Adrenal gland (tissue), 12 donors: Measurements from ENCODE around the gene CALR3. TPM values are rescaled to one million over a fixed set of nuclear protein-coding genes. Genes with fewer than 3 reads are reported as not detected.
A peak's percentile ranks its signal among the peaks of the same experiment; 100 is the strongest.
"Not testable (repeated sequence)": the region's sequence is repeated elsewhere in the genome, so short reads cannot be mapped to it uniquely, and the experiment has no call there.

Experiments
- DNase-seq, 7 donors: peaks; one replicate each; pipeline ENCODE4 v3.0.0-alpha.2; 2019 to 2020
- H3K27ac ChIP-seq, 5 donors: fragments of 200-600 bp; sonication (generic) in 4 of 5; 1 replicate in 3 of 5; 2 replicates in 2 of 5; pipeline versions ENCODE4 v1.5.1 to v1.8.0; 2016 to 2020; ENCODE audit warnings: mild to moderate bottlenecking in 1 of 5
- H3K27me3 ChIP-seq: fragments of 200-600 bp; 2 replicates; pipeline ENCODE4 v1.8.0; 2021
- H3K36me3 ChIP-seq, 2 donors: fragments of 200-600 bp; replicated peaks in 1 of 2; 1 replicate in 1 of 2; 2 replicates in 1 of 2; pipeline versions ENCODE4 v1.5.1 to v1.8.0; 2018 to 2022
- H3K4me1 ChIP-seq, 2 donors: fragments of 200-600 bp; replicated peaks in 1 of 2; 1 replicate in 1 of 2; 2 replicates in 1 of 2; pipeline versions ENCODE4 v1.5.1 to v1.8.0; 2018 to 2021
- H3K4me3 ChIP-seq, 4 donors: fragments of 200-600 bp; sonication (generic) in 3 of 4; one replicate each; pipeline ENCODE4 v1.5.1; 2016 to 2018
- H3K9me3 ChIP-seq, 3 donors: fragments of 200-600 bp; sonication (generic) in 1 of 3; replicated peaks in 1 of 3; 1 replicate in 2 of 3; 2 replicates in 1 of 3; pipeline versions ENCODE4 v1.5.1 to v1.8.0; 2016 to 2021
- CTCF ChIP-seq, 6 experiments: fragments of 450-650 bp in 4 of 6; fragments of 200-600 bp in 2 of 6; sonication (generic) in 1 of 6; IDR thresholded peaks; 1 replicate in 5 of 6; 2 replicates in 1 of 6; pipeline versions ENCODE4 v1.5.1 to v1.8.0; 2016 to 2021; ENCODE audit warnings: antibody characterized with exemption in 6 of 6, mild to moderate bottlenecking in 2 of 6, moderate library complexity in 1 of 6
- POLR2A ChIP-seq, 2 donors: fragments of 450-650 bp; IDR thresholded peaks; one replicate each; pipeline ENCODE4 v1.6.1; 2017; ENCODE audit warnings: antibody characterized with exemption in 2 of 2, mild to moderate bottlenecking in 2 of 2, moderate library complexity in 1 of 2
- WGBS, 4 donors: extraction: QIAGEN DNeasy Blood & Tissue Kit in 2 of 4; methylation state at CpG; one replicate each; pipeline versions ENCODE4 v1.1.5 to v1.1.7; 2013 to 2017; 5-methylcytosine and 5-hydroxymethylcytosine counted together
- intact Hi-C, 2 donors: fragments of 100-400 bp; cut with DNase I; formaldehyde crosslinking; loops; one replicate each; pipeline versions ENCODE4 v1.14.1 to v1.15.0; 2022 to 2023
- polyA plus RNA-seq, 3 donors: library from polyadenylated mRNA; stranded (reverse); fragments of 200-250 nt in 2 of 3; fragments of 350-450 nt in 1 of 3; fragmentation: Illumina TruSeq in 1 of 3; extraction: RNeasy Lipid Tissue Mini Kit (QIAGEN cat#74804) in 1 of 3; gene quantifications; one replicate each; pipeline ENCODE4 v1.2.3, GENCODE V29; 2013 to 2014
- total RNA-seq, 9 donors: library from RNA; depleted of rRNA in 4 of 9; stranded (reverse); fragments of >200 nt in 4 of 9; fragments of 120-200 nt in 1 of 9; fragmentation: NEBNext Ultra II Directional in 1 of 9; extraction: Animal tissue kit (Norgen Biotek cat#: 25700) in 1 of 9; gene quantifications; one replicate each; pipeline versions ENCODE4 v1.1.0 to v1.2.4, GENCODE V29; 2013 to 2023
- donor health status: healthy with polysubstance abuse.
- donor health status: Bipolar disorder and iron deficiency.
- donor health status: DM: yes; HTN: yes; CAD: no.
- donor health status: DM: no; HTN: no; CAD: no.
- donor health status: DM: no; HTN: no; CAD: no.
- donor health status: DM: yes; HTN: yes; CAD: no.

The CALR3 gene
- total and polyA plus RNA-seq, 12 donors, result 0.07 to 0.41 (median 0.14) TPM; not detected in 8

- WGBS, 4 donors, result 79 to 97% (median 92%) methylated on average over 6 of the region's 6 CpGs
- intact Hi-C loops, result no loop called here
- H3K36me3 ChIP-seq, result peaks cover 0 to 13% of the 10 kb centered on the region in 2 donors
- H3K4me3 ChIP-seq, result no peak overlapping the region
- TF ChIP-seq CTCF (IDR thresholded peaks at IDR 0.05) (no peak), POLR2A (IDR thresholded peaks at IDR 0.05) (no peak)
- no peaks in the 10 kb centered on the region for H3K27me3 ChIP-seq
- no peaks in the 10 kb centered on the region for H3K4me1 ChIP-seq
- H3K27ac ChIP-seq, result no peak overlapping the region
- no peak for DNase-seq
- no peaks in the 10 kb centered on the region for H3K9me3 ChIP-seq
These were observed 11.0 kb upstream of the CALR3 start for GRCh38 chr19:16506961-16507360.

- H3K4me3 ChIP-seq, H3K27ac ChIP-seq, intact Hi-C loops, DNase-seq, H3K4me1 ChIP-seq, H3K27me3 ChIP-seq, H3K9me3 ChIP-seq: not testable (repeated sequence)
- H3K36me3 ChIP-seq, result peaks cover 0 to 12% of the 10 kb centered on the region in 2 donors
- 93 to 94% (median 93%) methylated on average over 9 to 11 of the region's 11 CpGs for WGBS, 4 donors
These were observed 10.2 kb upstream of the CALR3 start for GRCh38 chr19:16506161-16506560.

GRCh38 chr19:16504271-16504670 is 8.3 kb upstream of the CALR3 start:
- H3K9me3 ChIP-seq, result no peaks in the 10 kb centered on the region
- peaks cover 0 to 16% of the 10 kb centered on the region in 2 donors for H3K36me3 ChIP-seq
- intact Hi-C loops, result no loop called here

GRCh38 chr19:16497837-16498236 is 1.9 kb upstream of the CALR3 start:
- peaks cover 0 to 10% of the 10 kb centered on the region in 2 donors for H3K36me3 ChIP-seq
- no peak for TF ChIP-seq CTCF (IDR thresholded peaks at IDR 0.05)
- no peak for TF ChIP-seq POLR2A (IDR thresholded peaks at IDR 0.05)
- no peaks in the 10 kb centered on the region for H3K9me3 ChIP-seq
- intact Hi-C loops, result no loop called here
- no peak for DNase-seq
- H3K4me1 ChIP-seq, result peaks cover 4 to 8% of the 10 kb centered on the region in 2 donors
- WGBS, 4 donors, result 94 to 100% (median 95%) methylated on average over 6 of the region's 6 CpGs
- no peak overlapping the region for H3K4me3 ChIP-seq
- H3K27ac ChIP-seq, result no peak overlapping the region
- H3K27me3 ChIP-seq, result no peaks in the 10 kb centered on the region

More at GRCh38 chr19:16504271-16504670, 8.3 kb upstream of the CALR3 start:
- Histone ChIP-seq H3K4me1 (no peaks in the 10 kb centered on the region), H3K27me3 (no peaks in the 10 kb centered on the region), H3K4me3 (no peak overlapping the region), H3K27ac (no peak overlapping the region)
- DNase-seq, result no peak
- 84 to 91% (median 89%) methylated on average over 3 of the region's 3 CpGs for WGBS, 4 donors
- TF ChIP-seq POLR2A (IDR thresholded peaks at IDR 0.05) (no peak), CTCF (IDR thresholded peaks at IDR 0.05) (no peak)

GRCh38 chr19:16497042-16497441 is 1.1 kb upstream of the CALR3 start:
- no peak for TF ChIP-seq CTCF (IDR thresholded peaks at IDR 0.05)
- no peak for TF ChIP-seq POLR2A (IDR thresholded peaks at IDR 0.05)
- peak overlapping the region in 1 of 5 donors; percentile 59 for H3K27ac ChIP-seq
- peak overlapping the region in 2 of 4 donors; percentile 56 to 77 for H3K4me3 ChIP-seq
- intact Hi-C loops, result no loop called here
- peak in 1 of 7 donors; percentile 31 for DNase-seq
- 55 to 79% (median 65%) methylated on average over 12 of the region's 12 CpGs for WGBS, 4 donors
- peaks cover 4 to 8% of the 10 kb centered on the region in 2 donors for H3K4me1 ChIP-seq
- no peaks in the 10 kb centered on the region for H3K27me3 ChIP-seq
- H3K9me3 ChIP-seq, result no peaks in the 10 kb centered on the region
- H3K36me3 ChIP-seq, result peaks cover 0 to 10% of the 10 kb centered on the region in 2 donors
